H1 (cell line): ENCODE measurements around the gene SPG11. TPM values are rescaled to one million over a fixed set of nuclear protein-coding genes. Genes with fewer than 3 reads are reported as not detected.

ENCODE experiments used
- CTCF ChIA-PET: fragments of 300-600 bp; sonication (Branson Sonifier 250); formaldehyde crosslinking; loops from one replicate; lab custom pipeline; 2021; ENCODE audit not compliant: partially characterized antibody; lab: Charles Lee
- POLR2A ChIA-PET: fragments of 300-600 bp; sonication (Branson Sonifier 250); formaldehyde crosslinking; loops from one replicate; lab custom pipeline; 2021; ENCODE audit warnings: inconsistent platforms; ENCODE audit not compliant: partially characterized antibody; lab: Charles Lee
- DNase-seq, 2 experiments: peaks; one replicate each; pipeline versions ENCODE4 v3.0.0 to v3.0.0-alpha.2; 2010 to 2022; ENCODE audit warnings: low spot score in 2 of 2, low read depth in 1 of 2, mixed read lengths in 1 of 2
- FAIRE-seq: peaks from 2 replicates; lab custom pipeline; 2011; peaks lifted over from hg19 to GRCh38; lab: Jason Lieb, UNC
- H2AFZ ChIP-seq: 2 replicates; pipeline ENCODE4 v1.8.1; 2012; ENCODE audit warnings: low read length, inconsistent platforms
- H2AK5ac ChIP-seq: 2 replicates; pipeline ENCODE4 v1.6.1; 2013; ENCODE audit warnings: low read depth, low read length
- H2BK120ac ChIP-seq: replicated peaks from 2 replicates; pipeline ENCODE3; 2013; ENCODE audit warnings: low read depth, low read length, inconsistent platforms
- H2BK12ac ChIP-seq: 2 replicates; pipeline ENCODE4 v1.6.1; 2013; ENCODE audit warnings: low read depth, low read length
- H2BK15ac ChIP-seq: 2 replicates; pipeline ENCODE4 v1.6.1; 2013; ENCODE audit warnings: low read length
- H2BK20ac ChIP-seq: 2 replicates; pipeline ENCODE4 v1.6.1; 2013; ENCODE audit warnings: low read length
- H2BK5ac ChIP-seq: 2 replicates; pipeline ENCODE4 v1.6.1; 2013; ENCODE audit warnings: low read depth, low read length
- H3K14ac ChIP-seq: 2 replicates; pipeline ENCODE4 v1.6.1; 2013; ENCODE audit warnings: inconsistent platforms; ENCODE audit not compliant: insufficient read length
- H3K18ac ChIP-seq: 2 replicates; pipeline ENCODE4 v1.6.1; 2013; ENCODE audit warnings: low read length; ENCODE audit errors: extremely low read depth
- H3K23ac ChIP-seq: 2 replicates; pipeline ENCODE4 v1.6.1; 2013; ENCODE audit warnings: inconsistent platforms; ENCODE audit not compliant: insufficient read length
- H3K23me2 ChIP-seq: 2 replicates; pipeline ENCODE4 v1.6.1; 2013; ENCODE audit warnings: low read depth, low read length
- H3K27ac ChIP-seq: 2 replicates; pipeline ENCODE4 v1.6.1; 2011; ENCODE audit warnings: low read depth, low read length, inconsistent platforms
- H3K27me3 ChIP-seq, 4 experiments: replicated peaks in 1 of 4; 1 replicate in 1 of 4; 2 replicates in 3 of 4; pipeline versions ENCODE4 v1.6.1 to v1.8.1; 2011 to 2013; ENCODE audit warnings: low read length in 3 of 4, mild to moderate bottlenecking in 3 of 4, inconsistent platforms in 2 of 4, mixed read lengths in 2 of 4, moderate library complexity in 1 of 4; ENCODE audit not compliant: control insufficient read depth in 3 of 4, insufficient read depth in 3 of 4; ENCODE audit errors: extremely low read depth in 1 of 4
- H3K36me3 ChIP-seq, 4 experiments: 2 replicates each; pipeline versions ENCODE4 v1.6.1 to v1.8.1; 2011 to 2013; ENCODE audit warnings: mild to moderate bottlenecking in 4 of 4, low read length in 3 of 4, moderate library complexity in 2 of 4, control low read depth in 1 of 4, inconsistent platforms in 1 of 4; ENCODE audit not compliant: insufficient read depth in 4 of 4, control insufficient read depth in 2 of 4
- H3K4ac ChIP-seq: replicated peaks from 2 replicates; pipeline ENCODE3; 2013; ENCODE audit warnings: low read length, low read depth, mixed read lengths, inconsistent platforms; ENCODE audit not compliant: insufficient read length
- H3K4me1 ChIP-seq, 4 experiments: replicated peaks in 1 of 4; 1 replicate in 1 of 4; 2 replicates in 3 of 4; pipeline versions ENCODE4 v1.6.1 to v1.8.1; 2011 to 2013; ENCODE audit warnings: low read length in 3 of 4, inconsistent platforms in 2 of 4, mixed read lengths in 1 of 4; ENCODE audit not compliant: insufficient read depth in 4 of 4, control insufficient read depth in 3 of 4
- H3K4me2 ChIP-seq, 2 experiments: 2 replicates each; pipeline versions ENCODE4 v1.6.1 to v1.8.1; 2011 to 2013; ENCODE audit warnings: low read depth in 2 of 2, low read length in 2 of 2, control low read depth in 1 of 2, inconsistent platforms in 1 of 2, mild to moderate bottlenecking in 1 of 2; ENCODE audit not compliant: insufficient read depth in 1 of 2
- H3K4me3 ChIP-seq, 4 experiments: fragments of 200-600, 300-600 bp in 1 of 4; sonication (generic), shearing (Covaris generic), sonication (Bioruptor Twin) in 1 of 4; 2 replicates each; pipeline versions ENCODE4 v1.5.1 to v1.8.1; 2011 to 2016; ENCODE audit warnings: low read length in 4 of 4, low read depth in 3 of 4, control low read depth in 2 of 4, inconsistent platforms in 2 of 4, mild to moderate bottlenecking in 2 of 4, mixed read lengths in 1 of 4, moderate library complexity in 1 of 4; ENCODE audit not compliant: insufficient read depth in 2 of 4; ENCODE audit errors: extremely low read depth in 1 of 4
- H3K56ac ChIP-seq: replicated peaks from 2 replicates; pipeline ENCODE3; 2013; ENCODE audit warnings: low read depth, mild to moderate bottlenecking, mixed read lengths, low read length, inconsistent platforms; ENCODE audit not compliant: insufficient read length
- H3K79me1 ChIP-seq: 2 replicates; pipeline ENCODE4 v1.6.1; 2013; ENCODE audit warnings: low read depth, low read length, control low read depth
- H3K79me2 ChIP-seq, 2 experiments: 2 replicates each; pipeline versions ENCODE4 v1.6.1 to v1.8.1; 2012 to 2013; ENCODE audit warnings: low read length in 2 of 2, mild to moderate bottlenecking in 2 of 2, inconsistent platforms in 1 of 2; ENCODE audit not compliant: insufficient read depth in 2 of 2, control insufficient read depth in 1 of 2
- H3K9ac ChIP-seq, 4 experiments: replicated peaks in 1 of 4; 1 replicate in 1 of 4; 2 replicates in 3 of 4; pipeline versions ENCODE4 v1.6.1 to v1.8.1; 2011 to 2013; ENCODE audit warnings: low read depth in 3 of 4, low read length in 3 of 4, control low read depth in 2 of 4, mild to moderate bottlenecking in 2 of 4, moderate library complexity in 2 of 4, inconsistent platforms in 1 of 4; ENCODE audit errors: extremely low read depth in 1 of 4
- H3K9me3 ChIP-seq, 2 experiments: 2 replicates each; pipeline versions ENCODE4 v1.6.1 to v1.8.1; 2012 to 2013; ENCODE audit warnings: mild to moderate bottlenecking in 2 of 2, moderate library complexity in 2 of 2, control low read depth in 1 of 2, inconsistent platforms in 1 of 2, low read depth in 1 of 2, low read length in 1 of 2, mixed read lengths in 1 of 2; ENCODE audit not compliant: insufficient read depth in 2 of 2
- H4K20me1 ChIP-seq, 2 experiments: replicated peaks in 1 of 2; 2 replicates each; pipeline versions ENCODE3 to v1.8.1; 2011 to 2013; ENCODE audit warnings: inconsistent platforms in 2 of 2, low read length in 2 of 2, mild to moderate bottlenecking in 1 of 2; ENCODE audit not compliant: insufficient read depth in 2 of 2, control insufficient read depth in 1 of 2
- H4K5ac ChIP-seq: 2 replicates; pipeline ENCODE4 v1.6.1; 2013; ENCODE audit warnings: low read length, low read depth, mixed read lengths, inconsistent platforms; ENCODE audit not compliant: insufficient read length
- H4K8ac ChIP-seq: 2 replicates; pipeline ENCODE4 v1.8.0; 2013; ENCODE audit warnings: mild to moderate bottlenecking, moderate library complexity, low read length, inconsistent platforms; ENCODE audit not compliant: insufficient read depth; ENCODE audit errors: extremely low read depth
- H4K91ac ChIP-seq: replicated peaks from 2 replicates; pipeline ENCODE3; 2013; ENCODE audit warnings: low read length, mixed read lengths, inconsistent platforms; ENCODE audit not compliant: insufficient read length
- EGR1 ChIP-seq: IDR thresholded peaks from 2 replicates; pipeline ENCODE4 v1.6.1; 2011; ENCODE audit warnings: low read depth, low read length, borderline replicate concordance
- GABPA ChIP-seq: IDR thresholded peaks from 2 replicates; pipeline ENCODE4 v1.6.1; 2011; ENCODE audit warnings: mild to moderate bottlenecking, low read length, moderate library complexity, borderline replicate concordance; ENCODE audit not compliant: insufficient read depth
- SIX5 ChIP-seq: IDR thresholded peaks from 2 replicates; pipeline ENCODE4 v1.6.1; 2011; ENCODE audit warnings: mild to moderate bottlenecking, low read depth, low read length
- SP4 ChIP-seq: IDR thresholded peaks from 2 replicates; pipeline ENCODE4 v1.6.1; 2012; ENCODE audit warnings: low read length, inconsistent platforms
- WGBS, 2 experiments: shearing (Covaris generic) in 1 of 2; methylation state at CpG; one replicate each; pipeline versions ENCODE4 v1.1.6 to v1.1.7; 2013 to 2015; ENCODE audit warnings: low lambda C conversion rate in 2 of 2, mixed read lengths in 2 of 2, inconsistent platforms in 1 of 2, low coverage in 1 of 2, missing lambda C conversion rate in 1 of 2; ENCODE audit not compliant: insufficient replicate concordance in 2 of 2, insufficient coverage in 1 of 2, insufficient read length in 1 of 2; ENCODE audit errors: extremely low coverage in 1 of 2, missing lambda C conversion rate in 1 of 2; 5-methylcytosine and 5-hydroxymethylcytosine counted together
- polyA plus RNA-seq, 7 experiments: library from polyadenylated mRNA; depleted of rRNA in 3 of 7; stranded (reverse) in 5 of 7; unstranded in 2 of 7; fragments of >200 nt in 5 of 7; fragments of 200-250 nt in 2 of 7; gene quantifications; 1 replicate in 5 of 7; 2 replicates in 1 of 7; 4 replicates in 1 of 7; pipeline versions ENCODE4 v1.2.1 to v1.2.3, GENCODE V29; 2011 to 2013; ENCODE audit warnings: missing spikeins in 2 of 7, mixed read lengths in 2 of 7
- total RNA-seq: library from RNA; stranded (reverse); fragmentation: NEBNext Ultra II Directional; extraction: Animal tissue kit (Norgen Biotek cat#: 25700); gene quantifications from 2 replicates; pipeline ENCODE4 v1.2.1, GENCODE V29; 2021

The SPG11 gene
- total and polyA plus RNA-seq, 2 of the 8 experiments (the other 6 are each of a cell fraction or from before 2014, with no cell fraction given), result 37.1 to 38.6 TPM

GRCh38 chr15:44584162-44584749 is 79.2 kb downstream of the SPG11 start:
- H3K14ac ChIP-seq, result no peak overlapping the region
- H3K56ac ChIP-seq, result no peak overlapping the region
- ChIA-PET POLR2A (no interaction called here), CTCF (interaction anchor here (0.6 to 2.5 kb wide), 11 partner anchors 8 to 257 kb away, joined by 3 to 15 read pairs (median 5); partner anchors contain the start of gene TRIM69)
- no peak overlapping the region for H3K18ac ChIP-seq
- no peak overlapping the region for H3K9ac ChIP-seq
- H4K20me1 ChIP-seq, result no peaks in the 10 kb centered on the region
- H3K23ac ChIP-seq, result no peak overlapping the region
- H3K27ac ChIP-seq, result no peak overlapping the region
- no peaks in the 10 kb centered on the region for H3K9me3 ChIP-seq
- H4K91ac ChIP-seq, result no peak overlapping the region
- H2BK20ac ChIP-seq, result no peak overlapping the region
- H4K8ac ChIP-seq, result no peak overlapping the region
- H4K5ac ChIP-seq, result no peak overlapping the region
- FAIRE-seq (no peak), DNase-seq (peak; percentile 21 to 70)
- no peaks in the 10 kb centered on the region for H3K79me1 ChIP-seq
- no peak overlapping the region for H2AK5ac ChIP-seq
- H3K27me3 ChIP-seq, result no peaks in the 10 kb centered on the region
- no peak overlapping the region for H3K4me2 ChIP-seq
- no peak overlapping the region for H2BK12ac ChIP-seq
- H2BK120ac ChIP-seq, result no peak overlapping the region
- H3K4me1 ChIP-seq, result no peaks in the 10 kb centered on the region
- H3K4ac ChIP-seq, result no peak overlapping the region
- no peaks in the 10 kb centered on the region for H3K23me2 ChIP-seq
- H2BK15ac ChIP-seq, result no peak overlapping the region
- no peak overlapping the region for H2BK5ac ChIP-seq
- no peak overlapping the region for H2AFZ ChIP-seq
- peaks cover 7 to 37% (median 25%) of the 10 kb centered on the region in 4 experiments; a peak in 7 of 8 replicates for H3K36me3 ChIP-seq
- no peak overlapping the region for H3K4me3 ChIP-seq
- H3K79me2 ChIP-seq, result no peaks in the 10 kb centered on the region
- WGBS, 2 experiments, result 76% methylated on average over 5 of the region's 5 CpGs; no CpG with 5 or more reads in 1 of the 2 experiments
- TF ChIP-seq GABPA (no peak), SP4 (no peak), EGR1 (no peak), SIX5 (no peak)
